ENCODE measurements around the gene TTC9. TPM values are rescaled to one million over a fixed set of nuclear protein-coding genes. Genes with fewer than 3 reads are reported as not detected.

TTC9 gene
- total RNA-seq, 4 donors from 2014 or later: 3.9 to 6.9 (median 5.4) TPM

- peak in 1 of 2 donors; percentile 32 for TF ChIP-seq EP300 (IDR thresholded peaks at IDR 0.05)
- TF ChIP-seq, protein P1, sequence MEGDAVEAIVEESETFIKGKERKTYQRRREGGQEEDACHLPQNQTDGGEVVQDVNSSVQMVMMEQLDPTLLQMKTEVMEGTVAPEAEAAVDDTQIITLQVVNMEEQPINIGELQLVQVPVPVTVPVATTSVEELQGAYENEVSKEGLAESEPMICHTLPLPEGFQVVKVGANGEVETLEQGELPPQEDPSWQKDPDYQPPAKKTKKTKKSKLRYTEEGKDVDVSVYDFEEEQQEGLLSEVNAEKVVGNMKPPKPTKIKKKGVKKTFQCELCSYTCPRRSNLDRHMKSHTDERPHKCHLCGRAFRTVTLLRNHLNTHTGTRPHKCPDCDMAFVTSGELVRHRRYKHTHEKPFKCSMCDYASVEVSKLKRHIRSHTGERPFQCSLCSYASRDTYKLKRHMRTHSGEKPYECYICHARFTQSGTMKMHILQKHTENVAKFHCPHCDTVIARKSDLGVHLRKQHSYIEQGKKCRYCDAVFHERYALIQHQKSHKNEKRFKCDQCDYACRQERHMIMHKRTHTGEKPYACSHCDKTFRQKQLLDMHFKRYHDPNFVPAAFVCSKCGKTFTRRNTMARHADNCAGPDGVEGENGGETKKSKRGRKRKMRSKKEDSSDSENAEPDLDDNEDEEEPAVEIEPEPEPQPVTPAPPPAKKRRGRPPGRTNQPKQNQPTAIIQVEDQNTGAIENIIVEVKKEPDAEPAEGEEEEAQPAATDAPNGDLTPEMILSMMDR (IDR thresholded peaks at IDR 0.05): no peak
- no peak for TF ChIP-seq POLR2A (IDR thresholded peaks at IDR 0.05)
- DNase-seq (ENCODE audit: low spot score in 2 of 2): peak in 1 of 2 donors; percentile 17
- no peaks in the 10 kb centered on the region for H3K4me1 ChIP-seq
- no peaks in the 10 kb centered on the region for H3K27me3 ChIP-seq
- no peaks in the 10 kb centered on the region for H3K9me3 ChIP-seq
- no peak overlapping the region for H3K27ac ChIP-seq
- H3K4me3 ChIP-seq: no peak overlapping the region
- WGBS, 2 donors: 80 to 82% methylated on average over 10 of the region's 10 CpGs
- no peaks in the 10 kb centered on the region for H3K36me3 ChIP-seq
These were observed 50.5 kb downstream of the TTC9 start for GRCh38 chr14:70692210-70692609.

DNA sequence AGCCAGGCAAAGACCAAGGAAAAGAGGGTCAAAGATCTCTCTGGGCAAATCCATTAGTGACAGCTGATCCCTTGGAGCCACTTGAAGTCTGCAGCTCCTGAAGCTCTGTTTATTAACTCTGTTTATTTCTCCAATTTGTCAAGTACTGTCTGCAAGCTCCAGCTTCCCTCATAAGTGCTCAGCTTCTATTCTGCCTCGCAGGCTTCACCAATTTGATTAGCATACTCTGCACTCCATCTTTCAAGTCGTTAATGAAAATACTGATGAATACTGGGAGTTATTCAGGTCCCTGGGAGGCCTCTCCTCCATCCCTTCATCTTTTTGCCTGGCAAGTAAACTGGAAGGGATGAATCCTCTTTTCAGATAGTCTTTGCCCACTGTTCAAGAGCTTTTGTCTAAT is 54.3 kb downstream of the TTC9 start:
- WGBS, 2 donors: 67 to 69% methylated on average over 2 of the region's 2 CpGs
- no peak for DNase-seq (ENCODE audit: low spot score in 2 of 2)
- TF ChIP-seq POLR2A (IDR thresholded peaks at IDR 0.05) (no peak), EP300 (IDR thresholded peaks at IDR 0.05) (no peak)
- TF ChIP-seq, protein P1 (IDR thresholded peaks at IDR 0.05): no peak
- no peaks in the 10 kb centered on the region for H3K9me3 ChIP-seq
- no peaks in the 10 kb centered on the region for H3K27me3 ChIP-seq
- no peaks in the 10 kb centered on the region for H3K4me1 ChIP-seq
- H3K27ac ChIP-seq: no peak overlapping the region
- no peaks in the 10 kb centered on the region for H3K36me3 ChIP-seq
- no peak overlapping the region for H3K4me3 ChIP-seq

DNA sequence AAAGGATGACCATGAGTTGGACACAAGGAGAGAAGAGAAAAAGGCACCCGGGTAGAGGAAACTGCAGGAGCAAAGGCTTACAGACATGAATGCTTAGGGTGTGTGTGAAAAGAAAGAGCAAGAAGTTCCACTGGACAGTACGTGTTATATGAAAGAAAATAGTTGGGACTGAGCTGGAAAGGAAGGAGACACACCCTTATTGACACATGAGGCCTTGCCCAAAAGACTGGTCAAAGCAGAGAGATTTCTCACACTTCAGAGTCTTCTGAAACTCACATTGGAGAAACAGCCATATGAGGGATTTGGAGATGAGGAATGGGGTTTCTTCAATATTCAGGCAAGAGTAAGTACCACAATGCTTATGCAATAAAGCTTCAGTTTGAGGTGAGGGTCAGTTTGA is 56.0 kb downstream of the TTC9 start:
- no peak for DNase-seq (ENCODE audit: low spot score in 2 of 2)
- H3K27ac ChIP-seq: no peak overlapping the region
- 62 to 78% methylated on average over 2 of the region's 2 CpGs for WGBS, 2 donors
- TF ChIP-seq EP300 (IDR thresholded peaks at IDR 0.05): no peak
- TF ChIP-seq, protein P1 (IDR thresholded peaks at IDR 0.05): no peak
- no peaks in the 10 kb centered on the region for H3K36me3 ChIP-seq
- H3K4me3 ChIP-seq: no peak overlapping the region
- H3K27me3 ChIP-seq: no peaks in the 10 kb centered on the region
- H3K4me1 ChIP-seq: no peaks in the 10 kb centered on the region
- no peaks in the 10 kb centered on the region for H3K9me3 ChIP-seq

- H3K4me3 ChIP-seq: no peak overlapping the region
- no peaks in the 10 kb centered on the region for H3K4me1 ChIP-seq
- peak in 1 of 2 donors; percentile 17 for TF ChIP-seq EP300 (IDR thresholded peaks at IDR 0.05)
- TF ChIP-seq, protein P1 (IDR thresholded peaks at IDR 0.05): no peak
- H3K9me3 ChIP-seq: no peaks in the 10 kb centered on the region
- 77 to 87% methylated on average over 3 of the region's 3 CpGs for WGBS, 2 donors
- H3K36me3 ChIP-seq: no peaks in the 10 kb centered on the region
- H3K27ac ChIP-seq: no peak overlapping the region
- DNase-seq (ENCODE audit: low spot score in 2 of 2): peak in 1 of 2 donors; percentile 25
- no peaks in the 10 kb centered on the region for H3K27me3 ChIP-seq
These were observed 56.6 kb downstream of the TTC9 start for GRCh38 chr14:70698288-70698687.

GRCh38 chr14:70699646-70700045 is 57.9 kb downstream of the TTC9 start:
- TF ChIP-seq EP300 (IDR thresholded peaks at IDR 0.05): no peak
- no peak for TF ChIP-seq POLR2A (IDR thresholded peaks at IDR 0.05)
- TF ChIP-seq, protein P1 (IDR thresholded peaks at IDR 0.05): no peak
- Histone ChIP-seq H3K4me3 (no peak overlapping the region), H3K27me3 (no peaks in the 10 kb centered on the region), H3K4me1 (no peaks in the 10 kb centered on the region), H3K9me3 (no peaks in the 10 kb centered on the region), H3K36me3 (no peaks in the 10 kb centered on the region), H3K27ac (no peak overlapping the region)
- 71 to 82% methylated on average over 5 of the region's 5 CpGs for WGBS, 2 donors
- DNase-seq (ENCODE audit: low spot score in 2 of 2): no peak

All from tibial nerve (tissue), 4 donors.